HG02763 (cell line): Measurements from ENCODE around the gene CATSPER4.

Experiments used
- ATAC-seq: cut with Tn5 transposase; IDR thresholded peaks from one replicate; pipeline ENCODE4 v1.9.1; 2021; ENCODE audit warnings: mild to moderate bottlenecking, moderate library complexity; ENCODE audit not compliant: unreplicated experiment

Gene CATSPER4

DNA sequence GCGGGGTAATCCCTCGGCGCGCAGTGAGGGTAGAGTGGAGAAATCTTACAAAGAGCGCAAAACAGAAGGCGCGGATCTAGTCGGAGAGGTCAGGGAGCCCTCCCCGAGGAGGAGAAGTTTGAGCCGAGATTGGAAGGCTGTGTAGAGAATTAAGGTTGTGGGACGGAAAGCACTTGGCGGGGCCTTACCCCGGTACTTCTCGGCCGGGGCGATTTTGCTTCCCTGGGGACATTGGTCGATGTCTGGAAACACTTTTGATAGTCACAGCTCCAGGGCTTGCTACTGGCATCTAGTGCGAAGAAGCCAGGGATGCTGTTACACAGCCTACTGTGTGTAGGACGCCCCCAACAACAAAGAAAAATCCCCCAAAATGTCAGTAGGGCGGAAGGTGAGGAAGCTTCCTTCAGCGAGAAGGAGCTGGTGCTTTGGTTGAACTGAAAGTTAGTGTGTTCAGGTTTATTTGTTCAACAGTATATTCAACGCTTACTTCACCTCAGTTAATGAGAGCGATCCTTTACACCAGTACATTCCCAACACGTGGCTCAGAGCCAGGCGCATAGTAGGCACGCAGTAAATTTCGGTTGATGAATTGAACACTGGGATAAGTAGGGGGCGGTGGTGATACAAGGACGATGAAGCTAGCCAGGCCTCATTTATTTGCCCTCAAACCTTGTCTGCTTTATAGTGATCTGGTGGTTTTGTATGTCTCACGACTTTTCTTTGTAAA is 44.4 kb downstream of the CATSPER4 start:
- ATAC-seq = no peak

DNA sequence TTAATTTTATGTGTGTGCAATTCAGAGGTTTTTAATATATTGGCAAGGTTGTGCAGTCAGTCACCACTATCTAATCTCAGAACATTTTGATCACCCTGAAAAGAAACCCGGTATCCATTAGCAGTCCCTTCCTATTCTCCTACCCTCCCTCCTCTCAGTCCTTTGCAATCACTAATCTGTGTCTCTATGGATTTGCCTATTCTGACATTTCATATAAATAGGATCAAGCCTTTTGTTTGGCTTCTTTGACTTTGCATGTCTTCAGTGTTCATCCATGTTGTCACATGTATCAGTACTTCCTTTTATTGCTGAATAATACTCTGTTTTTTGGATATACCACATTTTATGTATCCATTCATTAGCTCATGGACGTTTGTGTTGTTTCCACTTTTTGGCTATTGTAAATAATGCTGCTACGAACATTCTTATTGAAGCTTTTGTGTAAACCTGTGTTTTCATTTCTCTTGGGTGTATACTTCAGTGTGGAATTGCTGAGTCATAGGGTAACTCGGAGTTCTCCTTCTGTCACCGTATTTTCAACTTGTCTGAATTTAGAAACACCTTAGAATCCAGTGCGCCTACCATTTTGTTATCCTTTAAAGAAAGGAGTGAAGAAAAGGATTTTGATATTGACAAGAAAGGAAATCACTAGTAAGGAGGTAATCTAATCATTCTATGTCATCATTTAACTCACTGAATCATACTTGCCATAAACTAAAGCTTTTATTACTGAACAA is 47.0 kb downstream of the CATSPER4 start:
- no peak for ATAC-seq

DNA sequence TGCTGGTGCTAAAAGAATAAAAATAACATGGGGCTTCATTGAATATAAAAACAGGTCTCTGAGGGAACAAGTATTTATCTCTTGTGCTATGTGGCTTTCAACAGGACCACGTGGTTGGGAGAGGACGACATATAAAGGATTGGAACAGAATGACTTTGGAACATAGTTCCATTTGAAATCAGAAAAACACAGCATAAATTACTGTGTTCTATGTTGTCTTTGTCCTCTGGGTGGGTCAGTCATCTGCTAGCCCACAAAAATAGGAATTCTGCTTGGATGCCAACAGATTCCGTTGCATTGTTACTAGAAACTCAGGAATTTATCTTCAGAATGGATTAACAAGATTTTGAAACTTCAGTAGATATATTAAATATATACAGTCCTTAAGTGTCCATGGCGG is 49.5 kb downstream of the CATSPER4 start:
- ATAC-seq = no peak
